H9 (cell line): Measurements from ENCODE around the gene TMEM50B. TPM values are rescaled to one million over a fixed set of nuclear protein-coding genes. Genes with fewer than 3 reads are reported as not detected.

Experiments used
- DNase-seq: peaks from one replicate; pipeline ENCODE4 v3.0.0-alpha.2; 2017
- H2AFZ ChIP-seq: one replicate; pipeline ENCODE4 v1.6.1; 2013; ENCODE audit warnings: mild to moderate bottlenecking, low read length, control low read depth, moderate library complexity
- H2AK5ac ChIP-seq: 2 replicates; pipeline ENCODE4 v1.6.1; 2013; ENCODE audit warnings: low read length, control low read depth, mixed read lengths; ENCODE audit not compliant: insufficient read length
- H2BK120ac ChIP-seq: one replicate; pipeline ENCODE4 v1.6.1; 2013; ENCODE audit warnings: low read depth, mild to moderate bottlenecking, low read length, control low read depth, inconsistent platforms; ENCODE audit not compliant: poor library complexity, severe bottlenecking
- H2BK12ac ChIP-seq: 2 replicates; pipeline ENCODE4 v1.6.1; 2013; ENCODE audit warnings: low read length, control low read depth, mixed read lengths, low read depth; ENCODE audit not compliant: insufficient read length
- H2BK15ac ChIP-seq: 2 replicates; pipeline ENCODE4 v1.6.1; 2013; ENCODE audit warnings: low read depth, low read length, control low read depth
- H2BK20ac ChIP-seq: one replicate; pipeline ENCODE4 v1.6.1; 2013; ENCODE audit warnings: low read depth, mild to moderate bottlenecking, low read length, control low read depth, inconsistent platforms; ENCODE audit not compliant: poor library complexity, severe bottlenecking
- H2BK5ac ChIP-seq: 2 replicates; pipeline ENCODE4 v1.6.1; 2013; ENCODE audit warnings: low read length, control low read depth, mixed read lengths; ENCODE audit not compliant: insufficient read length
- H3K14ac ChIP-seq: 2 replicates; pipeline ENCODE4 v1.6.1; 2013; ENCODE audit warnings: low read length, control low read depth; ENCODE audit not compliant: insufficient read depth
- H3K18ac ChIP-seq: 2 replicates; pipeline ENCODE4 v1.6.1; 2013; ENCODE audit warnings: low read depth, mild to moderate bottlenecking, mixed read lengths, low read length, control low read depth; ENCODE audit not compliant: insufficient read length
- H3K23ac ChIP-seq: 2 replicates; pipeline ENCODE4 v1.6.1; 2013; ENCODE audit warnings: low read length, control low read depth, mixed read lengths, low read depth; ENCODE audit not compliant: insufficient read length
- H3K23me2 ChIP-seq: 2 replicates; pipeline ENCODE4 v1.6.1; 2013; ENCODE audit warnings: low read depth, mild to moderate bottlenecking, mixed read lengths, low read length, control low read depth; ENCODE audit not compliant: insufficient read length, poor library complexity, severe bottlenecking
- H3K27ac ChIP-seq: 2 replicates; pipeline ENCODE4 v1.5.1; 2013; ENCODE audit warnings: low read length, control low read depth, mixed read lengths, low read depth; ENCODE audit not compliant: insufficient read length
- H3K27me3 ChIP-seq: 2 replicates; pipeline ENCODE4 v1.6.1; 2013; ENCODE audit warnings: low read length, control low read depth, inconsistent platforms; ENCODE audit not compliant: insufficient read depth
- H3K4ac ChIP-seq: 2 replicates; pipeline ENCODE4 v1.6.1; 2013; ENCODE audit warnings: low read depth, mild to moderate bottlenecking, control low read depth, inconsistent platforms, low read length, moderate library complexity
- H3K4me1 ChIP-seq: 2 replicates; pipeline ENCODE4 v1.6.1; 2013; ENCODE audit warnings: low read length, control low read depth, inconsistent platforms; ENCODE audit not compliant: insufficient read depth
- H3K4me2 ChIP-seq: 2 replicates; pipeline ENCODE4 v1.6.1; 2013; ENCODE audit warnings: low read length, control low read depth, mixed read lengths; ENCODE audit not compliant: insufficient read length, insufficient read depth
- H3K56ac ChIP-seq: 2 replicates; pipeline ENCODE4 v1.6.1; 2013; ENCODE audit warnings: low read depth, mild to moderate bottlenecking, mixed read lengths, low read length, control low read depth; ENCODE audit not compliant: insufficient read length
- H3K79me1 ChIP-seq: 2 replicates; pipeline ENCODE4 v1.6.1; 2013; ENCODE audit warnings: low read depth, mild to moderate bottlenecking, moderate library complexity, low read length, control low read depth, inconsistent platforms; ENCODE audit not compliant: insufficient read depth, poor library complexity, severe bottlenecking
- H3K79me2 ChIP-seq: 2 replicates; pipeline ENCODE4 v1.6.1; 2013; ENCODE audit warnings: low read length, control low read depth, inconsistent platforms; ENCODE audit not compliant: insufficient read depth
- H3K9ac ChIP-seq: 2 replicates; pipeline ENCODE4 v1.6.1; 2013; ENCODE audit warnings: low read length, control low read depth, mixed read lengths; ENCODE audit not compliant: insufficient read length; ENCODE audit errors: extremely low read depth
- H3K9me3 ChIP-seq: one replicate; pipeline ENCODE4 v1.6.1; 2013; ENCODE audit warnings: low read depth, low read length, inconsistent platforms; ENCODE audit not compliant: control insufficient read depth
- H3T11ph ChIP-seq: one replicate; pipeline ENCODE4 v1.6.1; 2013; ENCODE audit warnings: mild to moderate bottlenecking, low read length, control low read depth, inconsistent platforms
- H4K20me1 ChIP-seq: one replicate; pipeline ENCODE4 v1.6.1; 2013; ENCODE audit not compliant: control insufficient read depth, insufficient read length, insufficient read depth
- H4K5ac ChIP-seq: 2 replicates; pipeline ENCODE4 v1.6.1; 2013; ENCODE audit warnings: low read depth, mild to moderate bottlenecking, mixed read lengths, low read length, control low read depth; ENCODE audit not compliant: insufficient read length
- H4K8ac ChIP-seq: replicated peaks from 2 replicates; pipeline ENCODE4 v1.6.1; 2013; ENCODE audit warnings: low read length, control low read depth, mixed read lengths, low read depth; ENCODE audit not compliant: insufficient read length
- H4K91ac ChIP-seq: 2 replicates; pipeline ENCODE4 v1.6.1; 2013; ENCODE audit warnings: low read depth, mild to moderate bottlenecking, moderate library complexity, mixed read lengths, low read length, control low read depth; ENCODE audit not compliant: insufficient read length
- H3K27ac Mint-ChIP-seq, 3 experiments: 2 replicates in 2 of 3; 3 replicates in 1 of 3; pipeline ENCODE4 v1.8.0; 2020 to 2021; ENCODE audit warnings: mixed read lengths in 3 of 3, mild to moderate bottlenecking in 1 of 3, moderate library complexity in 1 of 3
- H3K27me3 Mint-ChIP-seq: 2 replicates; pipeline ENCODE4 v1.8.0; 2021; ENCODE audit warnings: low read depth, mild to moderate bottlenecking, moderate library complexity, mixed read lengths
- H3K36me3 Mint-ChIP-seq, 3 experiments: 2 replicates in 2 of 3; 3 replicates in 1 of 3; pipeline ENCODE4 v1.8.0; 2020 to 2021; ENCODE audit warnings: low read depth in 3 of 3, mixed read lengths in 3 of 3; ENCODE audit not compliant: insufficient read depth in 1 of 3
- H3K4me1 Mint-ChIP-seq, 2 experiments: 2 replicates each; pipeline ENCODE4 v1.8.0; 2020; ENCODE audit warnings: mixed read lengths in 2 of 2
- H3K4me3 Mint-ChIP-seq, 2 experiments: 2 replicates in 1 of 2; 3 replicates in 1 of 2; pipeline ENCODE4 v1.8.0; 2020 to 2021; ENCODE audit warnings: mild to moderate bottlenecking in 2 of 2, mixed read lengths in 2 of 2, moderate library complexity in 1 of 2
- H3K9me3 Mint-ChIP-seq, 2 experiments: 2 replicates in 1 of 2; 3 replicates in 1 of 2; pipeline ENCODE4 v1.8.0; 2020; ENCODE audit warnings: mild to moderate bottlenecking in 2 of 2, mixed read lengths in 2 of 2, moderate library complexity in 1 of 2
- CTCF ChIP-seq: fragments of 200-600 bp; sonication (generic); conservative IDR thresholded peaks from 3 replicates; pipeline ENCODE4 v1.8.0; 2021; ENCODE audit warnings: antibody characterized with exemption, mild to moderate bottlenecking
- whole genome bisulfite sequencing: extraction: QIAGEN DNeasy Blood & Tissue Kit; methylation state at CpG from one replicate; pipeline ENCODE4 v1.1.7; 2013; ENCODE audit warnings: missing lambda C conversion rate, low lambda C conversion rate, mixed read lengths; ENCODE audit not compliant: insufficient read length; ENCODE audit errors: extremely low coverage; 5-methylcytosine and 5-hydroxymethylcytosine counted together
- total RNA-seq: library from RNA; stranded (reverse); gene quantifications from 2 replicates; pipeline ENCODE4 v1.2.1, GENCODE V29; 2021

The TMEM50B gene
- total RNA-seq, 1 experiment from 2014 or later, result 17.6 TPM

GRCh38 chr21:33495743-33496142 is 16.0 kb upstream of the TMEM50B start:
- H3K4me2 ChIP-seq, result no peak overlapping the region
- no peak overlapping the region for H2BK15ac ChIP-seq
- H2BK120ac ChIP-seq, result no peak overlapping the region
- H3K27me3 Mint-ChIP-seq, result no peaks in the 10 kb centered on the region; the same call in 1 of the 2 replicates
- TF ChIP-seq CTCF, result no peak
- peaks cover 26 to 31% of the 10 kb centered on the region in 2 experiments for H3K4me1 Mint-ChIP-seq
- H3K4ac ChIP-seq, result no peak overlapping the region
- no peak overlapping the region for H4K91ac ChIP-seq
- no peak overlapping the region for H3K56ac ChIP-seq
- no peak overlapping the region for H3K18ac ChIP-seq
- H3K23ac ChIP-seq, result no peak overlapping the region
- H2BK12ac ChIP-seq, result no peak overlapping the region
- H3K27me3 ChIP-seq, result no peaks in the 10 kb centered on the region
- no peaks in the 10 kb centered on the region for H3K79me2 ChIP-seq
- no peak overlapping the region for H2BK5ac ChIP-seq
- H3K14ac ChIP-seq, result no peak overlapping the region
- H2BK20ac ChIP-seq, result no peak overlapping the region
- H3K4me3 Mint-ChIP-seq, result no peak overlapping the region
- 0 out of 2 replicates have a peak, but pooled peaks cover 2% of the 10 kb centered on the region for H3K4me1 ChIP-seq
- H3K27ac Mint-ChIP-seq, result no peak overlapping the region
- no peak overlapping the region for H2AFZ ChIP-seq
- H3K9me3 ChIP-seq, result no peaks in the 10 kb centered on the region
- DNase-seq, result no peak
- no peaks in the 10 kb centered on the region for H3K79me1 ChIP-seq
- H4K20me1 ChIP-seq, result no peaks in the 10 kb centered on the region
- H3T11ph ChIP-seq, result no peak overlapping the region
- H3K23me2 ChIP-seq, result peaks cover 7% of the 10 kb centered on the region
- H4K8ac ChIP-seq, result no peak overlapping the region
- no peaks in the 10 kb centered on the region for H3K36me3 Mint-ChIP-seq
- no peak overlapping the region for H2AK5ac ChIP-seq
- no peaks in the 10 kb centered on the region; a peak in 2 of 5 replicates for H3K9me3 Mint-ChIP-seq
- WGBS, result no CpG with 5 or more reads among the region's 4 CpGs
- H3K27ac ChIP-seq, result no peak overlapping the region
- no peak overlapping the region for H4K5ac ChIP-seq
- no peak overlapping the region for H3K9ac ChIP-seq
